Measurements from ENCODE around the gene NEUROG3. TPM values are rescaled to one million over a fixed set of nuclear protein-coding genes. Genes with fewer than 3 reads are reported as not detected.

NEUROG3 gene
- total RNA-seq, 1 experiment from 2014 or later, result 2.4 TPM

DNA sequence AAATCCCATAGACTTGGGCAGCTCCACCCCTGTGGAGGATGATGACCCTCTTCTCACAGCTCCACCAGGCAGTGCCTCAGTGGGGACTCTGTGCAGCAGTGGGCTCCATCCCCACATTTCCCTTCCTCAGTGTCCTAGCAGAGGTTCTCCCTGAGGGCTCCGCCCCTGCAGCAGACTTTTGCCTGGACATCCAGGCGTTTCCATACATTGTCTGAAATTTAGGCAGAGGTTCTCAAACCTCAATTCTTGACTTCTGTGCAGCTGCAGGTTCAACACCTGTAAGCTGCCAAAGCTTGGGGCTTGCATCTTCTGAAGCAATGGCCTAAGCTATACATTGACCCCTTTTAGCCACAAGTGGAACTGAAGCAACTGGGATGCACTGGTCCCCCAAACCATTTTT lies 31.8 kb downstream of the NEUROG3 start:
- peaks cover 31% of the 10 kb centered on the region for H3K27me3 Mint-ChIP-seq (ENCODE audit: low read depth)

DNA sequence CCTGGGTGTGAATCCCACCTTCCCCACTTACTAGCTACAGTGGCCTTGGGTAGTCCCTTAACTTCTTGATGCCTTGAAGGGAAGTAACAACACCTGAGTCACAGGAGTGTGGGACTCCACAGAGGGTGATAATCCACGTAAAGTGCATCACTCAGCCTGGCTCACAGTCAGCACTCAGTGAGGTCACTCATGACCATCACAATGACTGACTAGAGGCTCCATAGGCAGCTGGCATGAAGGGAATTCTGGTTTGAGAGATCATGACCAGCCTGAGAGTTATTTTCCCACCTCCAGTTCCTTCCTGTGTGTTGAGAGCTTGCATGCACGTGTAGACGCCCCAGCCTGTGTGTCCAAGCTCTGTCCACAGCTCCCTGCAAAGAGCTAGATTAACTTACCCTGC lies 34.8 kb downstream of the NEUROG3 start:
- Mint-ChIP-seq H3K9me3 (peaks cover 77% of the 10 kb centered on the region), H3K36me3 (peaks cover 32% of the 10 kb centered on the region), H3K27ac (no peak overlapping the region), H3K4me1 (no peaks in the 10 kb centered on the region), H3K27me3 (ENCODE audit: low read depth) (peaks cover 31% of the 10 kb centered on the region), H3K4me3 (no peak overlapping the region)
- DNase-seq (ENCODE audit: low spot score), result no peak
- ChIA-PET POLR2A (no interaction called here), CTCF (interaction anchor here (1.5 kb wide), 1 partner anchor 130 kb away, joined by 3 read pairs; no protein-coding TSS in a partner anchor)
- no peak for ATAC-seq
- TF ChIP-seq JAZF1 (CRISPR knock-in tag; IDR thresholded peaks at IDR 0.05) (no peak), NFYB (CRISPR knock-in tag; conservative IDR thresholded peaks at IDR 0.05; ENCODE audit: low read depth) (no peak), NR2C2 (CRISPR knock-in tag; IDR thresholded peaks at IDR 0.05) (no peak)
- TF ChIP-seq, protein P1, sequence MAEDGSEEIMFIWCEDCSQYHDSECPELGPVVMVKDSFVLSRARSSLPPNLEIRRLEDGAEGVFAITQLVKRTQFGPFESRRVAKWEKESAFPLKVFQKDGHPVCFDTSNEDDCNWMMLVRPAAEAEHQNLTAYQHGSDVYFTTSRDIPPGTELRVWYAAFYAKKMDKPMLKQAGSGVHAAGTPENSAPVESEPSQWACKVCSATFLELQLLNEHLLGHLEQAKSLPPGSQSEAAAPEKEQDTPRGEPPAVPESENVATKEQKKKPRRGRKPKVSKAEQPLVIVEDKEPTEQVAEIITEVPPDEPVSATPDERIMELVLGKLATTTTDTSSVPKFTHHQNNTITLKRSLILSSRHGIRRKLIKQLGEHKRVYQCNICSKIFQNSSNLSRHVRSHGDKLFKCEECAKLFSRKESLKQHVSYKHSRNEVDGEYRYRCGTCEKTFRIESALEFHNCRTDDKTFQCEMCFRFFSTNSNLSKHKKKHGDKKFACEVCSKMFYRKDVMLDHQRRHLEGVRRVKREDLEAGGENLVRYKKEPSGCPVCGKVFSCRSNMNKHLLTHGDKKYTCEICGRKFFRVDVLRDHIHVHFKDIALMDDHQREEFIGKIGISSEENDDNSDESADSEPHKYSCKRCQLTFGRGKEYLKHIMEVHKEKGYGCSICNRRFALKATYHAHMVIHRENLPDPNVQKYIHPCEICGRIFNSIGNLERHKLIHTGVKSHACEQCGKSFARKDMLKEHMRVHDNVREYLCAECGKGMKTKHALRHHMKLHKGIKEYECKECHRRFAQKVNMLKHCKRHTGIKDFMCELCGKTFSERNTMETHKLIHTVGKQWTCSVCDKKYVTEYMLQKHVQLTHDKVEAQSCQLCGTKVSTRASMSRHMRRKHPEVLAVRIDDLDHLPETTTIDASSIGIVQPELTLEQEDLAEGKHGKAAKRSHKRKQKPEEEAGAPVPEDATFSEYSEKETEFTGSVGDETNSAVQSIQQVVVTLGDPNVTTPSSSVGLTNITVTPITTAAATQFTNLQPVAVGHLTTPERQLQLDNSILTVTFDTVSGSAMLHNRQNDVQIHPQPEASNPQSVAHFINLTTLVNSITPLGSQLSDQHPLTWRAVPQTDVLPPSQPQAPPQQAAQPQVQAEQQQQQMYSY (CRISPR knock-in tag; IDR thresholded peaks at IDR 0.05), result no peak
- TF ChIP-seq, protein P2, sequence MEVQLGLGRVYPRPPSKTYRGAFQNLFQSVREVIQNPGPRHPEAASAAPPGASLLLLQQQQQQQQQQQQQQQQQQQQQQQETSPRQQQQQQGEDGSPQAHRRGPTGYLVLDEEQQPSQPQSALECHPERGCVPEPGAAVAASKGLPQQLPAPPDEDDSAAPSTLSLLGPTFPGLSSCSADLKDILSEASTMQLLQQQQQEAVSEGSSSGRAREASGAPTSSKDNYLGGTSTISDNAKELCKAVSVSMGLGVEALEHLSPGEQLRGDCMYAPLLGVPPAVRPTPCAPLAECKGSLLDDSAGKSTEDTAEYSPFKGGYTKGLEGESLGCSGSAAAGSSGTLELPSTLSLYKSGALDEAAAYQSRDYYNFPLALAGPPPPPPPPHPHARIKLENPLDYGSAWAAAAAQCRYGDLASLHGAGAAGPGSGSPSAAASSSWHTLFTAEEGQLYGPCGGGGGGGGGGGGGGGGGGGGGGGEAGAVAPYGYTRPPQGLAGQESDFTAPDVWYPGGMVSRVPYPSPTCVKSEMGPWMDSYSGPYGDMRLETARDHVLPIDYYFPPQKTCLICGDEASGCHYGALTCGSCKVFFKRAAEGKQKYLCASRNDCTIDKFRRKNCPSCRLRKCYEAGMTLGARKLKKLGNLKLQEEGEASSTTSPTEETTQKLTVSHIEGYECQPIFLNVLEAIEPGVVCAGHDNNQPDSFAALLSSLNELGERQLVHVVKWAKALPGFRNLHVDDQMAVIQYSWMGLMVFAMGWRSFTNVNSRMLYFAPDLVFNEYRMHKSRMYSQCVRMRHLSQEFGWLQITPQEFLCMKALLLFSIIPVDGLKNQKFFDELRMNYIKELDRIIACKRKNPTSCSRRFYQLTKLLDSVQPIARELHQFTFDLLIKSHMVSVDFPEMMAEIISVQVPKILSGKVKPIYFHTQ (CRISPR knock-in tag; IDR thresholded peaks at IDR 0.05), result no peak
- TF ChIP-seq, protein P3, sequence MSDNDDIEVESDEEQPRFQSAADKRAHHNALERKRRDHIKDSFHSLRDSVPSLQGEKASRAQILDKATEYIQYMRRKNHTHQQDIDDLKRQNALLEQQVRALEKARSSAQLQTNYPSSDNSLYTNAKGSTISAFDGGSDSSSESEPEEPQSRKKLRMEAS (CRISPR knock-in tag; IDR thresholded peaks at IDR 0.05), result no peak

More for the DNA sequence above, 31.8 kb downstream of the NEUROG3 start:
- ChIA-PET POLR2A (no interaction called here), CTCF (no interaction called here)
- Mint-ChIP-seq H3K9me3 (peaks cover 68% of the 10 kb centered on the region), H3K36me3 (peaks cover 34% of the 10 kb centered on the region), H3K4me3 (no peak overlapping the region), H3K4me1 (peaks cover 4% of the 10 kb centered on the region), H3K27ac (no peak overlapping the region)
- DNase-seq (ENCODE audit: low spot score) (no peak), ATAC-seq (no peak)
- TF ChIP-seq, protein P4, sequence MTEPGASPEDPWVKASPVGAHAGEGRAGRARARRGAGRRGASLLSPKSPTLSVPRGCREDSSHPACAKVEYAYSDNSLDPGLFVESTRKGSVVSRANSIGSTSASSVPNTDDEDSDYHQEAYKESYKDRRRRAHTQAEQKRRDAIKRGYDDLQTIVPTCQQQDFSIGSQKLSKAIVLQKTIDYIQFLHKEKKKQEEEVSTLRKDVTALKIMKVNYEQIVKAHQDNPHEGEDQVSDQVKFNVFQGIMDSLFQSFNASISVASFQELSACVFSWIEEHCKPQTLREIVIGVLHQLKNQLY (CRISPR knock-in tag; IDR thresholded peaks at IDR 0.05), result no peak
- TF ChIP-seq, protein P5, sequence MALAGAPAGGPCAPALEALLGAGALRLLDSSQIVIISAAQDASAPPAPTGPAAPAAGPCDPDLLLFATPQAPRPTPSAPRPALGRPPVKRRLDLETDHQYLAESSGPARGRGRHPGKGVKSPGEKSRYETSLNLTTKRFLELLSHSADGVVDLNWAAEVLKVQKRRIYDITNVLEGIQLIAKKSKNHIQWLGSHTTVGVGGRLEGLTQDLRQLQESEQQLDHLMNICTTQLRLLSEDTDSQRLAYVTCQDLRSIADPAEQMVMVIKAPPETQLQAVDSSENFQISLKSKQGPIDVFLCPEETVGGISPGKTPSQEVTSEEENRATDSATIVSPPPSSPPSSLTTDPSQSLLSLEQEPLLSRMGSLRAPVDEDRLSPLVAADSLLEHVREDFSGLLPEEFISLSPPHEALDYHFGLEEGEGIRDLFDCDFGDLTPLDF (CRISPR knock-in tag; IDR thresholded peaks at IDR 0.05), result no peak
- TF ChIP-seq ZNF232 (CRISPR knock-in tag; IDR thresholded peaks at IDR 0.05), result no peak
- no peak for TF ChIP-seq GABPB1 (CRISPR knock-in tag; IDR thresholded peaks at IDR 0.05)
- TF ChIP-seq, protein P6, sequence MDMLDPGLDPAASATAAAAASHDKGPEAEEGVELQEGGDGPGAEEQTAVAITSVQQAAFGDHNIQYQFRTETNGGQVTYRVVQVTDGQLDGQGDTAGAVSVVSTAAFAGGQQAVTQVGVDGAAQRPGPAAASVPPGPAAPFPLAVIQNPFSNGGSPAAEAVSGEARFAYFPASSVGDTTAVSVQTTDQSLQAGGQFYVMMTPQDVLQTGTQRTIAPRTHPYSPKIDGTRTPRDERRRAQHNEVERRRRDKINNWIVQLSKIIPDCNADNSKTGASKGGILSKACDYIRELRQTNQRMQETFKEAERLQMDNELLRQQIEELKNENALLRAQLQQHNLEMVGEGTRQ (CRISPR knock-in tag; IDR thresholded peaks at IDR 0.05), result no peak

DNA sequence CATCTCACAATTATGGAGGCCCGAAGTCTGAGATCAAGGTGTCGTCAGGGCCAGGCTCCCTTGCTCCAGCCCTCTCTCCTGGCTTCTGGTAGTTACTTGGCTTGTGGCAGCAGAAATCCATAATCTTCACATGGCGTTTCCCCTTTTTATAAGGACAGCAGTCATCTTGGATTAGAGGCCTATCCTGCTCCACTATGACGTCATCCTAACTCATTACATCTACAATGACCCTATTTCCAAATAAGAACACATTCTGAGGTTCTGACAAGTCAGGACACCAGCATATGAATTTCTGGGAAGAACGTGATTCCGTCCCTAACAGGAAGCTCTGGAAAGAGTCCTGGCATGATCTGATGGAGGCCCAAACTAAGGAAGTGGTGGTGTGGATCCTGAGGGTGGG lies 35.8 kb downstream of the NEUROG3 start:
- peaks cover 73% of the 10 kb centered on the region for H3K9me3 Mint-ChIP-seq
- ChIA-PET POLR2A (no interaction called here), CTCF (interaction anchor here (1.5 kb wide), 1 partner anchor 129 kb away, joined by 3 read pairs; no protein-coding TSS in a partner anchor)
- peaks cover 29% of the 10 kb centered on the region for H3K27me3 Mint-ChIP-seq (ENCODE audit: low read depth)
- no peak for DNase-seq (ENCODE audit: low spot score)
- ATAC-seq, result no peak
- peaks cover 27% of the 10 kb centered on the region for H3K36me3 Mint-ChIP-seq
- no peak overlapping the region for H3K4me3 Mint-ChIP-seq
- H3K27ac Mint-ChIP-seq, result no peak overlapping the region
- H3K4me1 Mint-ChIP-seq, result no peaks in the 10 kb centered on the region
- TF ChIP-seq, protein P7, sequence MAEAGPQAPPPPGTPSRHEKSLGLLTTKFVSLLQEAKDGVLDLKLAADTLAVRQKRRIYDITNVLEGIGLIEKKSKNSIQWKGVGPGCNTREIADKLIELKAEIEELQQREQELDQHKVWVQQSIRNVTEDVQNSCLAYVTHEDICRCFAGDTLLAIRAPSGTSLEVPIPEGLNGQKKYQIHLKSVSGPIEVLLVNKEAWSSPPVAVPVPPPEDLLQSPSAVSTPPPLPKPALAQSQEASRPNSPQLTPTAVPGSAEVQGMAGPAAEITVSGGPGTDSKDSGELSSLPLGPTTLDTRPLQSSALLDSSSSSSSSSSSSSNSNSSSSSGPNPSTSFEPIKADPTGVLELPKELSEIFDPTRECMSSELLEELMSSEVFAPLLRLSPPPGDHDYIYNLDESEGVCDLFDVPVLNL (CRISPR knock-in tag; IDR thresholded peaks at IDR 0.05; ENCODE audit: borderline replicate concordance, low read depth), result no peak
- TF ChIP-seq, protein P8, sequence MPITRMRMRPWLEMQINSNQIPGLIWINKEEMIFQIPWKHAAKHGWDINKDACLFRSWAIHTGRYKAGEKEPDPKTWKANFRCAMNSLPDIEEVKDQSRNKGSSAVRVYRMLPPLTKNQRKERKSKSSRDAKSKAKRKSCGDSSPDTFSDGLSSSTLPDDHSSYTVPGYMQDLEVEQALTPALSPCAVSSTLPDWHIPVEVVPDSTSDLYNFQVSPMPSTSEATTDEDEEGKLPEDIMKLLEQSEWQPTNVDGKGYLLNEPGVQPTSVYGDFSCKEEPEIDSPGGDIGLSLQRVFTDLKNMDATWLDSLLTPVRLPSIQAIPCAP (CRISPR knock-in tag; IDR thresholded peaks at IDR 0.05), result no peak
- TF ChIP-seq TEAD1 (CRISPR knock-in tag; IDR thresholded peaks at IDR 0.05), result no peak
- TF ChIP-seq KAT7 (CRISPR knock-in tag; IDR thresholded peaks at IDR 0.05; ENCODE audit: borderline replicate concordance), result no peak
- TF ChIP-seq SMAD4 (CRISPR knock-in tag; IDR thresholded peaks at IDR 0.05), result no peak
- TF ChIP-seq, protein P9, sequence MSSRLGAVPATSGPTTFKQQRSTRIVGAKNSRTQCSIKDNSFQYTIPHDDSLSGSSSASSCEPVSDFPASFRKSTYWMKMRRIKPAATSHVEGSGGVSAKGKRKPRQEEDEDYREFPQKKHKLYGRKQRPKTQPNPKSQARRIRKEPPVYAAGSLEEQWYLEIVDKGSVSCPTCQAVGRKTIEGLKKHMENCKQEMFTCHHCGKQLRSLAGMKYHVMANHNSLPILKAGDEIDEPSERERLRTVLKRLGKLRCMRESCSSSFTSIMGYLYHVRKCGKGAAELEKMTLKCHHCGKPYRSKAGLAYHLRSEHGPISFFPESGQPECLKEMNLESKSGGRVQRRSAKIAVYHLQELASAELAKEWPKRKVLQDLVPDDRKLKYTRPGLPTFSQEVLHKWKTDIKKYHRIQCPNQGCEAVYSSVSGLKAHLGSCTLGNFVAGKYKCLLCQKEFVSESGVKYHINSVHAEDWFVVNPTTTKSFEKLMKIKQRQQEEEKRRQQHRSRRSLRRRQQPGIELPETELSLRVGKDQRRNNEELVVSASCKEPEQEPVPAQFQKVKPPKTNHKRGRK (CRISPR knock-in tag; IDR thresholded peaks at IDR 0.05; ENCODE audit: borderline replicate concordance), result no peak
